GM08714 (cell line): ENCODE data around the gene THRB.

Experiments used
- H3K4me3 ChIP-seq: fragments of 200-500 bp; sonication (Bioruptor generic); 2 replicates; pipeline ENCODE4 v1.5.1; 2014; ENCODE audit warnings: mild to moderate bottlenecking, low read length, inconsistent platforms
- ZNF274 ChIP-seq: IDR thresholded peaks from 2 replicates; pipeline ENCODE4 v1.6.1; 2012; ENCODE audit warnings: mild to moderate bottlenecking, low read depth, low read length

The THRB gene

GRCh38 chr3:24167429-24167828 lies 327.2 kb downstream of the THRB start:
- TF ChIP-seq ZNF274: no peak
- H3K4me3 ChIP-seq: no peak overlapping the region

DNA sequence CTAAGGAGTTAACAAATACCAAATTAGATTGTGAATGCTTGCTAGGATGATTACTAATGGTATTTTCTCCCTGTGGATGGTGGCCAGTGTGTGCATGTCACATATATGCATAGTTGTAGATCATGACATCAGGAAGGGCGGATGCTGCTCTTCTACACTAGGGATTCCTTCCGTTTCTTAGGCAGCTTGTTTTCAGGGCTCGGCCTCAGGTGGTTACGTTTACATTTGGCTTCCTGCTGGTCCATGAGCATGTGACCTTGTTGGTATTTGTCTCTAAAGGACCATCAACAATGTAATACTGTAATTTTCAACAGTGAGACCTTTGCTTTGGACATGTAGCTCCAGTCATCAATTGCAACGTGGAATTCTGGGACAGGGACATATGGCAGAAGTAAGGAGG lies 328.1 kb downstream of the THRB start:
- TF ChIP-seq ZNF274: no peak
- H3K4me3 ChIP-seq: no peak overlapping the region

- TF ChIP-seq ZNF274: no peak
- no peak overlapping the region for H3K4me3 ChIP-seq
Observed at GRCh38 chr3:24165603-24165982, 329.1 kb downstream of the THRB start.

GRCh38 chr3:24164967-24165602 lies 329.6 kb downstream of the THRB start:
- TF ChIP-seq ZNF274: no peak
- no peak overlapping the region for H3K4me3 ChIP-seq

- no peak for TF ChIP-seq ZNF274
- H3K4me3 ChIP-seq: no peak overlapping the region
Observed at GRCh38 chr3:24162929-24163328, 331.7 kb downstream of the THRB start.

- TF ChIP-seq ZNF274: no peak
- H3K4me3 ChIP-seq: no peak overlapping the region
Observed at GRCh38 chr3:24161841-24162240, 332.8 kb downstream of the THRB start.

GRCh38 chr3:24160424-24161095 lies 334.1 kb downstream of the THRB start:
- no peak for TF ChIP-seq ZNF274
- no peak overlapping the region for H3K4me3 ChIP-seq

DNA sequence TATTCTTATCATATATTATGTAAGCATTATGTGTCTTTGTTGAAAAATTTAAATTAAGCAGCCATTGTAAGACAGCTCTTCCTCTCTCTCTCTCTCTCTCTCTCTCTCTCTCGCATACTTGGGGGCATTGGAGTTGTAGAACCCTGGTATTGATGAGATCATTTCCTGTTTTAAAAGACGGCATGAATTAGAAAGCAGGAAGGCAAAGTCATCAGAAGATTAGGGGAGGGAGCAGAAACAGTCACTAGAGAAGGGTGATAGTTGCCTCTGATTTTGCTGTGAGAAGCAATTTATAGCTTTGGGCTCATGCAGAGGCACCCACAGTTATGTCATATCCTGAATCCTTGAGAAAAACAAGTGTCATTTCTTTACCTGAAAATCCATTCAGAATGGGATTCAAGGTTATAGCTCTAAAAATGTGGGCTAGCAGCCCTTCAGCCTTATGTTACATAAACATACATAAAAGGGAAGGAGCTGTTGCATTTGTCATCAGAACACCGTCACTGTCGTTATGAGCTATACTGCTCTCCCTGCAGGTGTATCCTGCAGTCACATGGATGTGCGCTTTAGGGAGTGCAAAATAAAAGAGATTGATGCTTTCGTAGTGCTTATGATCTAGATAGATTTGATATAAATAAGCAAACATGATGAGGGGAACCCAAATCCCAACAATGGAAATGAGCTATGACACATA lies 335.7 kb downstream of the THRB start:
- no peak overlapping the region for H3K4me3 ChIP-seq
- TF ChIP-seq ZNF274: no peak

GRCh38 chr3:24157106-24157505 lies 337.5 kb downstream of the THRB start:
- TF ChIP-seq ZNF274: no peak
- H3K4me3 ChIP-seq: no peak overlapping the region

GRCh38 chr3:24156466-24156865 lies 338.2 kb downstream of the THRB start:
- no peak for TF ChIP-seq ZNF274
- no peak overlapping the region for H3K4me3 ChIP-seq

GRCh38 chr3:24155276-24155675 lies 339.4 kb downstream of the THRB start:
- TF ChIP-seq ZNF274: no peak

GRCh38 chr3:24154781-24155180 lies 339.9 kb downstream of the THRB start:
- H3K4me3 ChIP-seq: no peak overlapping the region
- no peak for TF ChIP-seq ZNF274

More at GRCh38 chr3:24155276-24155675, 339.4 kb downstream of the THRB start:
- no peak overlapping the region for H3K4me3 ChIP-seq

- no peak for TF ChIP-seq ZNF274
Observed at GRCh38 chr3:24154013-24154695, 340.5 kb downstream of the THRB start.

GRCh38 chr3:24151594-24151993 lies 343.1 kb downstream of the THRB start:
- no peak overlapping the region for H3K4me3 ChIP-seq
- TF ChIP-seq ZNF274: no peak

More at GRCh38 chr3:24154013-24154695, 340.5 kb downstream of the THRB start:
- H3K4me3 ChIP-seq: no peak overlapping the region
